Measurements from ENCODE around the gene ABLIM2.

Gene ABLIM2

GRCh38 chr4:8082517-8083055 is 76.0 kb downstream of the ABLIM2 start:
- no peak for DNase-seq

- no peak for DNase-seq
Observed at GRCh38 chr4:8081621-8082516, 76.7 kb downstream of the ABLIM2 start.

GRCh38 chr4:8081171-8081570 is 77.4 kb downstream of the ABLIM2 start:
- DNase-seq = no peak

- no peak for DNase-seq
Observed at GRCh38 chr4:8080754-8081065, 77.9 kb downstream of the ABLIM2 start.

- no peak for DNase-seq
Observed at GRCh38 chr4:8079916-8080753, 78.5 kb downstream of the ABLIM2 start.

GRCh38 chr4:8079031-8079885 is 79.4 kb downstream of the ABLIM2 start:
- no peak for DNase-seq

- no peak for DNase-seq
Observed at GRCh38 chr4:8078610-8079015, 80.0 kb downstream of the ABLIM2 start.

- no peak for DNase-seq
Observed at GRCh38 chr4:8078109-8078494, 80.5 kb downstream of the ABLIM2 start.

- no peak for DNase-seq
Observed at GRCh38 chr4:8077181-8078108, 81.2 kb downstream of the ABLIM2 start.

GRCh38 chr4:8076023-8076422 is 82.6 kb downstream of the ABLIM2 start:
- DNase-seq = no peak

- DNase-seq = no peak
Observed at GRCh38 chr4:8073206-8073863, 85.3 kb downstream of the ABLIM2 start.

GRCh38 chr4:8072235-8072968 is 86.2 kb downstream of the ABLIM2 start:
- DNase-seq = no peak

- DNase-seq = no peak
Observed at GRCh38 chr4:8071766-8072165, 86.8 kb downstream of the ABLIM2 start.

GRCh38 chr4:8070736-8071718 is 87.6 kb downstream of the ABLIM2 start:
- no peak for DNase-seq

- DNase-seq = no peak
Observed at GRCh38 chr4:8069102-8069752, 89.4 kb downstream of the ABLIM2 start.

GRCh38 chr4:8067945-8068896 is 90.4 kb downstream of the ABLIM2 start:
- DNase-seq = no peak

GRCh38 chr4:8067274-8067936 is 91.2 kb downstream of the ABLIM2 start:
- DNase-seq = no peak

All from cortex of kidney (tissue), 1 donor.